A549 (cell line): ENCODE measurements around the gene CAPN11. TPM values are rescaled to one million over a fixed set of nuclear protein-coding genes. Genes with fewer than 3 reads are reported as not detected.

Experiments
- ATAC-seq, 2 experiments: fragments of 200-7000 bp in 1 of 2; fragments of >200 bp in 1 of 2; cut with Nextera tagmentation in 1 of 2; cut with Tn5 transposase in 1 of 2; 3 replicates each; pipeline versions ENCODE4 v1.8.0 to v1.9.1; 2018 to 2020; ENCODE audit warnings: mild to moderate bottlenecking in 1 of 2, moderate library complexity in 1 of 2
- CTCF ChIA-PET: fragments of 300-600 bp; sonication (Branson Sonifier 250); formaldehyde crosslinking; extraction: SDS; loops from one replicate; lab custom pipeline; 2021; ENCODE audit warnings: antibody characterized with exemption, inconsistent platforms; lab: Yijun Ruan, JAX
- POLR2A ChIA-PET: fragments of 350-600 bp; formaldehyde crosslinking; extraction: SDS; loops from one replicate; lab custom pipeline; 2021; ENCODE audit warnings: antibody characterized with exemption, inconsistent platforms; lab: Yijun Ruan, JAX
- DNase-seq, 2 experiments: peaks; one replicate each; pipeline versions ENCODE4 v3.0.0 to v3.0.0-alpha.2; 2011 to 2016; ENCODE audit warnings: low read depth in 1 of 2, low spot score in 1 of 2
- FAIRE-seq: peaks from 2 replicates; lab custom pipeline; 2011; peaks lifted over from hg19 to GRCh38; lab: Jason Lieb, UNC
- H3K27ac ChIP-seq, 2 experiments: fragments of >200 bp; sonication (Bioruptor Twin); formaldehyde crosslinking; 3 replicates each; pipeline ENCODE4 v1.5.1; 2016 to 2017
- H3K4me1 ChIP-seq: fragments of >200 bp; sonication (Bioruptor Twin); formaldehyde crosslinking; 3 replicates; pipeline ENCODE4 v1.6.1; 2016
- H3K4me2 ChIP-seq: fragments of >200 bp; sonication (Bioruptor Twin); formaldehyde crosslinking; 3 replicates; pipeline ENCODE4 v1.6.1; 2016
- H3K4me3 ChIP-seq: fragments of >200 bp; sonication (Bioruptor Twin); formaldehyde crosslinking; 3 replicates; pipeline ENCODE4 v1.5.1; 2016
- H3K9me3 ChIP-seq: fragments of >200 bp; sonication (Bioruptor Twin); formaldehyde crosslinking; 3 replicates; pipeline ENCODE4 v1.6.1; 2016
- BHLHE40 ChIP-seq: IDR thresholded peaks from 2 replicates; pipeline ENCODE4 v1.6.1; 2012; ENCODE audit warnings: low read depth, low read length, inconsistent platforms
- CBX8 ChIP-seq: fragments of 200-600 bp; sonication (generic); IDR thresholded peaks from 2 replicates; pipeline ENCODE4 v1.6.1; 2016
- CEBPB ChIP-seq, 2 experiments: fragments of >200 bp in 1 of 2; sonication (Bioruptor Twin) in 1 of 2; formaldehyde crosslinking in 1 of 2; IDR thresholded peaks; 2 replicates each; pipeline ENCODE4 v1.6.1; 2012 to 2016
- CTCF ChIP-seq: fragments of >200 bp; sonication (Bioruptor Twin); formaldehyde crosslinking; IDR thresholded peaks from 3 replicates; pipeline ENCODE4 v1.5.1; 2016
- E2F6 ChIP-seq: IDR thresholded peaks from 2 replicates; pipeline ENCODE4 v1.6.1; 2012; ENCODE audit warnings: low read depth, borderline replicate concordance
- EHF ChIP-seq: fragments of 250-450 bp; sonication (Bioruptor Pico); IDR thresholded peaks from 2 replicates; pipeline ENCODE4 v1.5.0; 2020; ENCODE audit warnings: mild to moderate bottlenecking
- EHMT2 ChIP-seq: fragments of 200-600 bp; sonication (generic); IDR thresholded peaks from 2 replicates; pipeline ENCODE4 v1.6.1; 2016; ENCODE audit warnings: antibody characterized with exemption, low read depth, mild to moderate bottlenecking, moderate library complexity
- ELK1 ChIP-seq: fragments of 150-350 bp; IDR thresholded peaks from 2 replicates; pipeline ENCODE4 v1.6.1; 2014; ENCODE audit warnings: low read depth, mild to moderate bottlenecking, low read length
- EP300 ChIP-seq, 2 experiments: fragments of >200 bp; sonication (Bioruptor Twin); formaldehyde crosslinking; IDR thresholded peaks; 2 replicates in 1 of 2; 3 replicates in 1 of 2; pipeline ENCODE4 v1.6.1; 2016 to 2017
- FOXS1 ChIP-seq: fragments of 250-450 bp; sonication (Bioruptor Pico); IDR thresholded peaks from 2 replicates; pipeline ENCODE4 v1.5.0; 2020; ENCODE audit warnings: mild to moderate bottlenecking, moderate library complexity
- HEYL ChIP-seq: fragments of 250-450 bp; sonication (Bioruptor Pico); IDR thresholded peaks from 2 replicates; pipeline ENCODE4 v1.8.0; 2021; ENCODE audit warnings: mild to moderate bottlenecking, moderate library complexity
- HOXB5 ChIP-seq: fragments of 250-450 bp; sonication (Bioruptor Pico); IDR thresholded peaks from 2 replicates; pipeline ENCODE4 v1.5.0; 2020; ENCODE audit warnings: mild to moderate bottlenecking, moderate library complexity
- KDM5A ChIP-seq: fragments of 200-600 bp; sonication (generic); IDR thresholded peaks from 2 replicates; pipeline ENCODE4 v1.6.1; 2016; ENCODE audit warnings: antibody characterized with exemption, mild to moderate bottlenecking
- MAX ChIP-seq: IDR thresholded peaks from 2 replicates; pipeline ENCODE4 v1.6.1; 2012
- MYC ChIP-seq: IDR thresholded peaks from 2 replicates; pipeline ENCODE4 v1.6.1; 2012; ENCODE audit warnings: mild to moderate bottlenecking, inconsistent platforms, low read length, improper control_type of control experiment, borderline replicate concordance
- NPAS2 ChIP-seq: fragments of 250-450 bp; sonication (Bioruptor Pico); IDR thresholded peaks from 2 replicates; pipeline ENCODE4 v1.8.0; 2022; ENCODE audit warnings: mild to moderate bottlenecking, moderate library complexity, borderline replicate concordance
- PBX3 ChIP-seq: IDR thresholded peaks from 2 replicates; pipeline ENCODE4 v1.6.1; 2012
- POLR2A ChIP-seq: IDR thresholded peaks from 2 replicates; pipeline ENCODE4 v1.6.1; 2012; ENCODE audit warnings: mild to moderate bottlenecking, low read length
- POLR2AphosphoS2 ChIP-seq: conservative IDR thresholded peaks from 2 replicates; pipeline ENCODE4 v1.6.1; 2012; ENCODE audit warnings: low read length, improper control_type of control experiment, inconsistent platforms
- RARB ChIP-seq: fragments of 250-450 bp; sonication (Bioruptor Pico); IDR thresholded peaks from 2 replicates; pipeline ENCODE4 v1.8.0; 2021; ENCODE audit warnings: mild to moderate bottlenecking, moderate library complexity
- RCOR1 ChIP-seq: fragments of 150-350 bp; IDR thresholded peaks from 2 replicates; pipeline ENCODE4 v1.6.1; 2014; ENCODE audit warnings: antibody characterized with exemption, low read length, low read depth
- RNF2 ChIP-seq: fragments of 200-600 bp; sonication (generic); IDR thresholded peaks from 2 replicates; pipeline ENCODE4 v1.6.1; 2016; ENCODE audit warnings: low read depth, mild to moderate bottlenecking, antibody characterized with exemption, moderate library complexity, borderline replicate concordance
- TFCP2L1 ChIP-seq: fragments of 250-450 bp; sonication (Bioruptor Pico); IDR thresholded peaks from 2 replicates; pipeline ENCODE4 v1.5.0; 2021; ENCODE audit warnings: mild to moderate bottlenecking
- TP53 ChIP-seq: fragments of 250-450 bp; sonication (Bioruptor Pico); IDR thresholded peaks from 2 replicates; pipeline ENCODE4 v1.5.0; 2021; ENCODE audit warnings: mild to moderate bottlenecking, moderate library complexity
- USF2 ChIP-seq: fragments of 450-650 bp; IDR thresholded peaks from 2 replicates; pipeline ENCODE4 v1.6.1; 2014; ENCODE audit warnings: antibody characterized with exemption
- ZC3H11A ChIP-seq: fragments of 450-650 bp; IDR thresholded peaks from 2 replicates; pipeline ENCODE4 v1.6.1; 2014; ENCODE audit warnings: antibody characterized with exemption, mild to moderate bottlenecking
- ZFP36 ChIP-seq: fragments of 450-650 bp; IDR thresholded peaks from 2 replicates; pipeline ENCODE4 v1.6.1; 2014; ENCODE audit warnings: borderline replicate concordance; ENCODE audit not compliant: partially characterized antibody
- ZNF302 ChIP-seq: fragments of 250-450 bp; sonication (Bioruptor Pico); IDR thresholded peaks from 2 replicates; pipeline ENCODE4 v1.9.0; 2021; ENCODE audit warnings: inconsistent platforms, mild to moderate bottlenecking, moderate library complexity
- WGBS: methylation state at CpG from one replicate; pipeline ENCODE4 v1.1.6; 2017; ENCODE audit errors: missing lambda C conversion rate; 5-methylcytosine and 5-hydroxymethylcytosine counted together
- polyA plus RNA-seq, 4 experiments: library from polyadenylated mRNA; depleted of rRNA in 3 of 4; stranded (reverse); fragments of >200 nt; fragmentation: RNase III in 1 of 4; extraction: RNeasy Plus Mini Kit Qiagen cat#74134 plus additional on column Dnase treatment in 1 of 4; gene quantifications; 2 replicates in 3 of 4; 3 replicates in 1 of 4; pipeline ENCODE4 v1.2.3, GENCODE V29; 2011 to 2017

Gene CAPN11
- polyA plus RNA-seq, 2 of the 4 experiments (the other 2 are of a cell fraction) = 0.10 TPM; not detected in 1

- TF ChIP-seq RCOR1 (no peak), EHMT2 (no peak), ELK1 (no peak), HOXB5 (CRISPR knock-in tag) (no peak), CBX8 (no peak), CTCF (no peak; the same call in 2 of the 3 replicates), RARB (no peak), POLR2A (peak; percentile 56), BHLHE40 (peak; percentile 57; the same call in 1 of the 2 replicates), RNF2 (no peak), CEBPB (IDR thresholded peaks at IDR 0.05) (no peak), USF2 (no peak), TP53 (CRISPR knock-in tag) (no peak), MYC (peak; percentile 40; the same call in 1 of the 2 replicates), EHF (CRISPR knock-in tag) (no peak), NPAS2 (CRISPR knock-in tag) (no peak), POLR2AphosphoS2 (no peak)
Measured at GRCh38 chr6:44223319-44224028, 64.9 kb downstream of the CAPN11 start, which contains the start of gene SLC29A1 (continued).

GRCh38 chr6:44224029-44224964 is 65.7 kb downstream of the CAPN11 start:
- no peaks in the 10 kb centered on the region for H3K9me3 ChIP-seq
- DNase-seq (peak in 1 of 2 experiments; percentile 25), FAIRE-seq (no peak), ATAC-seq (peak; percentile 21 to 22)
- peak overlapping the region; percentile 60 for H3K4me3 ChIP-seq
- ChIA-PET POLR2A (interaction anchor here (1.0 to 2.0 kb wide), 3 partner anchors 13 to 23 kb away, joined by 4 to 16 read pairs (median 5); partner anchors contain the start of gene HSP90AB1), CTCF (interaction anchor here (0.6 to 9.2 kb wide), 5 partner anchors 11 to 624 kb away, joined by 3 to 111 read pairs (median 9); no protein-coding TSS in a partner anchor)
- peak overlapping the region; percentile 67 to 98 for H3K27ac ChIP-seq
- peak overlapping the region; percentile 93 for H3K4me2 ChIP-seq
- TF ChIP-seq ZFP36 = peak; percentile 43
- no peak for TF ChIP-seq ZC3H11A
- peaks cover 56% of the 10 kb centered on the region for H3K4me1 ChIP-seq
- WGBS = 13% methylated on average over 14 of the region's 18 CpGs

- POLR2A ChIA-PET = interaction anchor here (1.8 to 2.0 kb wide), 2 partner anchors 21 to 22 kb away, joined by 5 to 16 read pairs; partner anchors contain the start of gene HSP90AB1
- DNase-seq = no peak
- H3K27ac ChIP-seq = no peak overlapping the region
- H3K4me2 ChIP-seq = peak overlapping the region; percentile 93
- ATAC-seq = no peak
- CTCF ChIA-PET = interaction anchor here (2.2 to 9.2 kb wide), 3 partner anchors 11 to 52 kb away, joined by 9 to 111 read pairs (median 11); no protein-coding TSS in a partner anchor
- no peak for FAIRE-seq
- 95% methylated on average over 3 of the region's 4 CpGs for WGBS
- H3K4me1 ChIP-seq = peaks cover 54% of the 10 kb centered on the region
- H3K4me3 ChIP-seq = no peak overlapping the region
- H3K9me3 ChIP-seq = no peaks in the 10 kb centered on the region
- no peak for TF ChIP-seq EP300 (IDR thresholded peaks at IDR 0.05)
- TF ChIP-seq NPAS2 (CRISPR knock-in tag) = no peak
- TF ChIP-seq MAX = no peak
- TF ChIP-seq ZNF302 (CRISPR knock-in tag) = no peak
- no peak for TF ChIP-seq FOXS1 (CRISPR knock-in tag)
- no peak for TF ChIP-seq HEYL (CRISPR knock-in tag)
- TF ChIP-seq RNF2 = no peak
- TF ChIP-seq E2F6 = no peak
- no peak for TF ChIP-seq PBX3
- no peak for TF ChIP-seq TFCP2L1 (CRISPR knock-in tag)
- TF ChIP-seq ZC3H11A = no peak
- no peak for TF ChIP-seq KDM5A
Measured at GRCh38 chr6:44224965-44225305, 66.3 kb downstream of the CAPN11 start.
